AG09319 (cell line): ENCODE results near the gene RND2.

Source experiments
- DNase-seq: peaks from one replicate; pipeline ENCODE4 v3.0.0-alpha.2; 2010; ENCODE audit warnings: low read depth; ENCODE audit errors: extremely low read depth
- TF ChIP-seq, protein P1 (sequence below): IDR thresholded peaks from 2 replicates; pipeline ENCODE4 v1.5.1; 2011; ENCODE audit warnings: low read depth, mild to moderate bottlenecking, inconsistent platforms, low read length, moderate library complexity

Gene RND2

DNA sequence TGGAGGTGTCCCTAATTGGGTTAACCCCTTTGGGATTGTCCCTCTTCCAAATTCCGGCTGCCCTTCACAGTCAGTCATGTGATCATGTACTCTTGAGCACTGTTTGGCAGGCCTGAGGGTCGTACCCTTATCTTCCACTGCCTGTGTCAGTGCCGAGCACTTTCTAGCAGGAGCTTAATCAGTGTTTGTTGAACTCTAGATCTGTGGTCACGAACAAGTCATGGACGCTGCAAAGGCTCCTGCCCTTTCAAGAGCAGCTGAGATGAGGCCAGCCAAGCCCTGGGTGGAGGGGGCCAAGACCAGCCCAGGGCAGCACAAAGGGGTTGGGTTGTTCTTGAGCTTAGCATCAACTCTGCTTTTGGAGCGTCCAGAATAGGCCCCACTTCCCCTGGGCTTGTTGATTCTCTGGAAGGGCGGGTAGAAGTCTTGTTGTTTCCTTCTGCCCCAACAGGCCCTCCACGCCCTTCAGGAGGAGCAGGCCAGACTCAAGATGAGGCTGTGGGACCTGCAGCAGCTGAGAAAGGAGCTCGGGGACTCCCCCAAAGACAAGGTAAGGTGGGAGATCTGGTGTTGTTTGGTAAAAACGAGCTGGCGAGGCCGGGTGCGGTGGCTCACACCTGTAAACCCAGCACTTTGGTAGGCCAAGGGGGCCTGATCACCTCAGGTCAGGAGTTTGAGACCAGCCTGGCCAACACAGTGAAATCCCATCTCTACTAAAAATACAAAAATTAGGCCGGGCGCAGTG, 13.1 kb upstream of the RND2 start:
- TF ChIP-seq, protein P1, sequence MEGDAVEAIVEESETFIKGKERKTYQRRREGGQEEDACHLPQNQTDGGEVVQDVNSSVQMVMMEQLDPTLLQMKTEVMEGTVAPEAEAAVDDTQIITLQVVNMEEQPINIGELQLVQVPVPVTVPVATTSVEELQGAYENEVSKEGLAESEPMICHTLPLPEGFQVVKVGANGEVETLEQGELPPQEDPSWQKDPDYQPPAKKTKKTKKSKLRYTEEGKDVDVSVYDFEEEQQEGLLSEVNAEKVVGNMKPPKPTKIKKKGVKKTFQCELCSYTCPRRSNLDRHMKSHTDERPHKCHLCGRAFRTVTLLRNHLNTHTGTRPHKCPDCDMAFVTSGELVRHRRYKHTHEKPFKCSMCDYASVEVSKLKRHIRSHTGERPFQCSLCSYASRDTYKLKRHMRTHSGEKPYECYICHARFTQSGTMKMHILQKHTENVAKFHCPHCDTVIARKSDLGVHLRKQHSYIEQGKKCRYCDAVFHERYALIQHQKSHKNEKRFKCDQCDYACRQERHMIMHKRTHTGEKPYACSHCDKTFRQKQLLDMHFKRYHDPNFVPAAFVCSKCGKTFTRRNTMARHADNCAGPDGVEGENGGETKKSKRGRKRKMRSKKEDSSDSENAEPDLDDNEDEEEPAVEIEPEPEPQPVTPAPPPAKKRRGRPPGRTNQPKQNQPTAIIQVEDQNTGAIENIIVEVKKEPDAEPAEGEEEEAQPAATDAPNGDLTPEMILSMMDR: no peak
- no peak for DNase-seq

DNA sequence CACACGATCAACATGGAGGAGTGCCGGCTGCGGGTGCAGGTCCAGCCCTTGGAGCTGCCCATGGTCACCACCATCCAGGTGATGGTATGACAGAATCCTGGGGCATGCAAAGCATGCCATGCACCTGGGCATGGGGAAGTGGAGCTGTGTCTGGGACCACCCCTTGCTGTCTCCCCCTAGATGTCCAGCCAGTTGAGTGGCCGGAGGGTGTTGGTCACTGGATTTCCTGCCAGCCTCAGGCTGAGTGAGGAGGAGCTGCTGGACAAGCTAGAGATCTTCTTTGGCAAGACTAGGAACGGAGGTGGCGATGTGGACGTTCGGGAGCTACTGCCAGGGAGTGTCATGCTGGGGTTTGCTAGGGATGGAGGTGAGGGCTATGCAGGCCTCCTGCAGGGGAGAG, 11.7 kb upstream of the RND2 start:
- no peak for DNase-seq
- TF ChIP-seq, protein P1: no peak

DNA sequence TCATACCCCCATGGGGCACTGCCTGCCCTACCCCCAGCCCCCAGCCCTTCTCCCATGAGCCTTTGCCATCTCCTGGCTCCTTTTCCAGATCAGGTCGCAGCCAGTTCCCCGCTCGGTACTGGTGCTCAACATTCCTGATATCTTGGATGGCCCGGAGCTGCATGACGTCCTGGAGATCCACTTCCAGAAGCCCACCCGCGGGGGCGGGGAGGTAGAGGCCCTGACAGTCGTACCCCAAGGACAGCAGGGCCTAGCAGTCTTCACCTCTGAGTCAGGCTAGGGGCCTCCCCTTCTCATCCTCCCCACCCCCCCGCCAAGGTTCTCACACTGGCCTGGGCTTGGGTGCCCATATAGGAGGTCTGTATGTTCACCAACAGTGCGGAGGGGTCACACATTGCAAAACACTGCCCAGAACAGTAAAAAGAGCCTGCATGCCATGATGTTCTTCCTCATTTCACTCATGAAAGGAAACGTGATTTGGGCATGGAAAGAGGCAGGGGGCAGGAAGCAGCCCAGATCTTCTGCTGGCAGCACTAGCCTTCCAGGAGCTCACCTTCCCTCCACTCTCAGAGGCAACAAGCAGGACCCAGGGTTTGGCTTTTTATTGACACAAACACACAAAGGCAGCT, 10.9 kb upstream of the RND2 start:
- DNase-seq: no peak
- TF ChIP-seq, protein P1: no peak

DNA sequence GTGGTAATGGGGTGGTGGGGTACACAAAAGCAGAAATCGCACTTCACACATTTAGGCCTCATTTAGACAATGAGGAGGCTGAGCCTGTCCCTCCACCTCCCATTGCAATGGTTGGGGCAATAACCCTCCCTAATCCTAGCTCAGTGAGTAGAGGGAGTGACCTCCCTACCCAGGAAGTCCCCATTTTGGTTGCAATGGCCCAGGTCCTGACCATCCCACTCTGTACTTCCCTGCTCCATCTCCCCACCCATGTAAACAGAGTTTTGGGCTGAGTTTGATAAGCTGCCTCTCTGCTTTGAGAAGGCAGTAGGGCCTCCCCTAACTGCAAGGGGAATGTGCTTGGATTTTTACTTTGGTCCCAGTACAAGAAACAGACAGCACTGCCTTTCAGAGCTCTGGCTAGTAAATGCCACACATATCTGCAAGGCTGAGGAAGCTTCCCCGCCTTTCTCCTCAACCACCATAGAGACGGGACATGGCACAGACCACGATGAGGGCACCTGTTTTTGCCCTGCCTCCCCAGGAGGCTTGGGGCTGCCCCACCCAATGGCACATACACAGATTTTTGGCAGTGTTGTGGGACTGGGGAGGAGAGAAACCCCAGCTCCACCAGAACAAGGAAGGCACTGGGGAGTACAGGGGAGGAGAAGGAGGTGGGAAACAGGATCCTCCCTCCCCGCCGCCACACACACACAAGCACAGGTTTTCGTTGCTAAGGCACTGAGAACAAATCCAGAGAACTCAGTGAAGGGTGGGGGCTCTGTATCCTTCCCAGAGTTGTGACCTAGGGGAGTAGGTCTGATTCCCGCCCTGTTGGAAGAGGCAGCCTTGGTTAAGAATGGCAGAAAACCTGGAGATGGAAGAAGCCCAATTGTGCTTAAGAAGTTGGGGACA, 10.1 kb upstream of the RND2 start:
- DNase-seq: no peak
- TF ChIP-seq, protein P1: no peak

DNA sequence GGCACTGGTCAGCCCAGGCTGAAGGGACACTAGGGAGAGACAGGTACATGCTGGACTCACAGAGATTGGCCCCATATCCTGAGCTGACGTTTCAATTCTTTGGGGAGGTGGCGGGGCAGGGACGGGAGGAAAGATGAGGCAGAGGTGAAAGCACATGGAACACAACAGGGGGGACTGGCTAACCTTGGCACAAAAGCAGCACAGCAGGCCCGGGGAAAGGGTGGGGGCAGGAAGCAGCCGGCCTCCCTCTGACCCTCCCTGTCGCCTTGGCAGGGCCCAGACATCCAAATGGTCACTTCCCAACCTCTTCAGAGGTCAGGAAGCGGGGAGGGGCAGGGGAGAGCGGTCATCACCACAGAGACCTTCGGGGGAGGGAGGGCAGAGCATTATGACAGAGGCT, 9.5 kb upstream of the RND2 start:
- no peak for DNase-seq
- TF ChIP-seq, protein P1: no peak

DNA sequence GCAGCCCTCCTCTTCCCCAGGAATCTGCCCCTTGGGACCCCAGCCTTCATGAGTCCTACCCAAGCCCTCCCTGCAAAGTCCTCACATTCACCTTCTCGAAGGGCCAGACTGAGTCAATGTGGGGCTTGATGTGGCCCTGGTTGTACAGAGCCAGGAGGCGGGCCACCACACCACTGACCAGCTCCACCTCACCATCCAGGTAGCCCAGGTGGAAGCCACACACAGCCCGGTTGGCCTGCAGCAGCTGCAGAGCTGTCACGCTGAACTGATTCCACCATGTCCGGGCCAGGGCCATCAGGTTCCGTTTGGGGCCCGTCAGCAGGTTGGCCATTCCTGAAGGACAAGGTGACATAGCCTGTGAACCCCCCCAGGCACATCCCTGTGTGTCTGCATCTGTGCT, 8.8 kb upstream of the RND2 start:
- TF ChIP-seq, protein P1: no peak

More for the DNA sequence above, 8.8 kb upstream of the RND2 start:
- DNase-seq: no peak
